Measurements from ENCODE around the gene FANK1.
"Not testable (repeated sequence)": the region's sequence is repeated elsewhere in the genome, so short reads cannot be mapped to it uniquely, and the experiment has no call there.

GRCh38 chr10:125905069-125905994, 9.0 kb downstream of the FANK1 start:
- not testable (repeated sequence) for TF ChIP-seq CTCF, EZH2phosphoT487, EZH2 (IDR thresholded peaks at IDR 0.05)

Data from neural progenitor cell (in vitro differentiated cells).